Kidney tubule cell (primary cell): ENCODE data around the gene SYCP1.
A peak's percentile ranks its signal among the peaks of the same experiment; 100 is the strongest.
"Not testable (repeated sequence)": the region's sequence is repeated elsewhere in the genome, so short reads cannot be mapped to it uniquely, and the experiment has no call there.

ENCODE experiments used
- DNase-seq: peaks from one replicate; pipeline ENCODE4 v3.0.0-alpha.2; 2018; ENCODE audit warnings: low spot score

SYCP1 gene

DNA sequence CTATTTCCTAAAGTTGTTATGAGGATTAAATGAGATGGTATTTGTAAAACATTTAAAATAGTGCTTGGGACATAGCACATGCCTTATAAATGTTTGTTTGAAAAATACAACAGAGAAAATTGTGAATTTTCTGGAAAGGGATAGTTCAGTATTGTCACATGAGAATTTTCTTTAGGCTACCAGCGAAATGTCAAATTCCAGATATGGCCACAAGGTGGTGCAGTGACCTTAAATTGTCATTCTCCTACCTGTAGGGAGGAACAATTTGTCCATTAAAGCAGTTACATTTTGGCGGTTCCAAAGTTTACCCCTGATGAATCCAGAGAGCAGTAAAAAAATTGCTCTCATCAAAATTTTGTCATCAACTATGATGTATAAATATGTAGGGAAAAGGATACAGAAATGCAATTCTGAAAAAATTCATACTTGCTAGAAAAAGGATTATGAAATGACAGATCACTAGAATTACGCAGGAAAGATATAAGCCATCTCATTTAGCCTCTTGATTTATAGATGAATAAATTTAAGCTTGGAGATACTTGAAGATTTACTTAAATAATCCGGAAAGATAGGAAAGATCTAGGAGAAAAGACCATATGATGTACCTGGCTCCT lies 124.7 kb downstream of the SYCP1 start:
- peak; percentile 67 for DNase-seq

DNA sequence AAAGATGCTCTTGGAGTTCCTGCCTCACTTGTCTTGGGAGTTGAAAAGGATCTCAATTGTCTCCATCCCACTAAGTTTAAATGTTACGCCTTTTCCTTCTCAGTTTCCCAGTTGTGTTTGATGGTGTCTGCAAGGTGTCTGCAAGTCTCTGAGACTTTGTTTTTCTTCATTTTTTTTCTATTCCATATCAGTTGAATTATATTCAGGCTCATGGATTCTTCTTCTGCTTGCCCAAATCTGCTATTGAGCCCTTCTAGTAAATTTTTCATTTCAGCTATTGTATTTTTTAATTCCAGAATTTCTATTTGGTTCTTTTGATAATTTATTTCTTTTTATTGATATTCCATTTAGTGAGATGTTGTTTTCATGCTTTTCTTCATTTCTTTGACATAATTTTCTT lies 127.6 kb downstream of the SYCP1 start:
- no peak for DNase-seq

DNA sequence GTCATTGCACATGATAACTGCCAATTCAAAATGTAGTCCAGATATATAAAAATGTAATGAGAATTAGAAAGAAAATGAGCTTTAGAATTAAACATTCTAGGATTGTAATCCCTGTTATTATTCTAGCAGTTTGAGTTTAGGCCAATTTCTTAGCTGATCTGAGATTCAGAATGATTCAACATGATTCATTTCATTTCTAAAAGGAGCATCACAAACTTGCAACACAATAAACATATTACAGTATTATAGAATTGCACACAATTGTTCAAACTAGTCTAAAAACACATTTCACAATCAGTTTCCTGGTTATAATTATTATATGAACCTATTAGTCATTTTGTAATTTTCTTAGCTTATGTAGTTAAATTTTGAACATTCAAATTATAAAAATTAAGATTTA lies 131.6 kb downstream of the SYCP1 start:
- no peak for DNase-seq

DNA sequence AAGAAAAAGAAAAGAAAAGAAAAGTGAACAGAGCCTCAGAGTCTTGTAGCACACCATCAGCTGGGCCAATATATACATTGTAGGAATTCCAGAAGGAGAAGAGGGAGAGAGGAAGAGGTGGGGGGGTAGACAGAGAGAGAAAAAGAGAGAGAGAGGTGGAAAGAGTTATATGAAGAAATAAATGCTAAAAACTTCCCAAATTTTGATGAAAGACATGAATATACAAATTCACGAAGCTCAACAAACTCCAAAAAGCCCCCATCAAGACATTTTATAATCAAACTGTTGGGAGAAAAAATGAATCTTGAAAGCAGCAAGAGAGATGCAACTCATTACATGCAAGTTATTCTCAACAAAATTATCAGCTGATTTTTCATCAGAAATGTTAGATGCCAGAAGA lies 133.4 kb downstream of the SYCP1 start:
- DNase-seq = no peak

DNA sequence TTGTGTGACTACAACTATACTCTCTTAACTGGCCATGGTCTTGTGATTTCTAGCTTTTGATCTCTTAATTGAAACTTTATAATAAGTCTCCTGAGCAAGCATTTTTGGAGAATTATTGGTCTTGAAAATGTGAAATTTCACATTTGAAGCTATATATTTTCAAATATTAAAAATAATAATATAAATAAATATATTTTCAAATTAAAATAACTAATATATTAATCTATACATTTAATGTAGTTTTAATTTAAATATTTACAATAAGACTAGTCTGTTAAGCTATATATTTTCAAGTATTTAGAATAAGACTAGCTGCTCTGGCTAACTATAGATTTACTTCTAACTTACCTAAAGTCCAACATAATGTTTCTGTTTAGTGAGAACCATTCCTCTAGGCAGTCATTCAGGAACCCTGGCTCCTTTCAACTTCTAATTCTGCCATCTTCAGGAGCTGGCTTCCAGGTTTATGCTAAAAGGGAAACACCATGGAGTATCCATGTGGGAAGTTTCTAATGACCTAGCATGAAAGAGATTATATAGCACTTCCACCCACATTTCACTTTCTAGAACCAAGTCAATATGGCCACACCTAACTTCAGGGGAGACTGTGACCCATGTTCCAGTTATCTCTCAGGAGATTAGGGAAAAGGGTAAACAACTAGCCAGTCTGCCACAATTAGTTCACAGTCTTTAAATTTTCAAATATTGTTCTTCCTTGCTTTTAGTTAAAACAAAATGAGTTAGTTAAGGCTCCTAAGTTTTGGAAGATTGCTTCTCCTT lies 143.0 kb downstream of the SYCP1 start:
- no peak for DNase-seq

DNA sequence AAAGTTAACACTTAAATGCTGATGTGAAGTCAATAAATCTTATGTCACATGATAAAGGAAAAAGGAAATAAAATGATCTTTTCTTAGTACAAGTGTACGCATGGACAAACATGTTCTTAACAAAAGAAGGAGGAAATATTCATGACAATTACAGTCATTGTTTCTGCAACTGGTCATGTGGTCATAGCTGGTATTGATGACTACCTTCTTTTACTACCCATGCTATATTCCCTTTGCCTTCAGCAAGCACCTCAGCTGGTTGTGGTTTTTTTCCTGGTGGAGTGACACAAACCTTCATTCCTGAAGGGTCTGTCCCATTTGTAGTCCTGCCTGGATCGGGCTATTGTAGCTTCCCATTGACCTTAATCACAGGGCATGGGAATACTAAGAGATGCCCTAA lies 151.5 kb downstream of the SYCP1 start:
- peak; percentile 9 for DNase-seq

DNA sequence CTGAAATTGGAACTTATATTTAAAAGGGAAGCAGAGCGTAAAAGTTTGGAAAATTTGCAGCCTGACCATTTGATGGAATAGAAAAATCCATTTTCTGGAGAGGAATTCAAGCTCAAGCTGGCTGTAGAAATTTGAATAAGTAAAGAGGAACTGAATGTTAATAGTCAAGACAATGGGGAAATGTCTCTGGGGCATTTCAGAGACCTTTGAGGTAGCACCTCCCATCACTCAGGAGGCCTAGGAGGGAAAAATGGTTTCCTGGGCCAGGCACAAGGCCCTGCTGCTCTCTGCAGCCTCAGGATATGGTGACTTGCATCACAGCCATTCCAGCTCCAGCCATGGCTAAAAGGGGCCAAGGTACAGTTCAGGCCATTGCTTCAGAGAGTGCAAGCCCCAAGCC lies 157.3 kb downstream of the SYCP1 start:
- no peak for DNase-seq

DNA sequence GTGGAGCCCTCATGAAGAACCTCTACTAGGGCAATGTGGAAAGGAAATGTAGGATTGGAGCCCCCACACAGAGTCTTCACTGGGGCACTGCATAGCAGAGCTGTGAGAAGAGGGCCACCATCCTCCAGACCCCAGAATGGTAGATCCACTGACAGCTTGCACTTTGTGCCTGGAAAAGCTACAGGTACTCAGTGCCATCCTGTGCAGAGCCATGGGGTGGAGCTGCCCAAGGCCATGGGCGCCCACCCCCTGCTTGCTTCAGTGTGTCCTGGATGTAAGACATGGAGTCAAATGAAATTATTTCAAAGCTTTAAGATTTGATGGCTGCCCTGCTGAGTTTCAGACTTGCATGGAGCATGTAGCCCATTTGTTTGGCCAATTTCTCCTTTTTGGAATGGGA lies 157.8 kb downstream of the SYCP1 start:
- DNase-seq = no peak

DNA sequence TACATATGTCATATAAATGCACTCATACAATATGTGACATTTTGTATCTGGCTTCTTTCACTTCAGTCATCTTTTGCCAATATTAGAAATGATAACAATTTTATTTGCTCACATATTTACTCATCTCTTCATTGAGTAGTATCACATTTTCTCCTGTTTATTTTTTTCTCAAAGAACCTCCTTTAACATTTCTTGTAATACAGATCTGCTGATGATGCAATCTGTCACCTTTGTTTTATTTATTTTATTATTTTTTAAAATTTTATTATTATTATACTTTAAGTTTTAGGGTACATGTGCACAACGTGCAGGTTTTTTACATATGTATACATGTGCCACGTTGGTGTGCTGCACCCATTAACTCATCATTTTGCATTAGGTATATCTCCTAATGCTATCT lies 159.1 kb downstream of the SYCP1 start:
- DNase-seq = no peak

DNA sequence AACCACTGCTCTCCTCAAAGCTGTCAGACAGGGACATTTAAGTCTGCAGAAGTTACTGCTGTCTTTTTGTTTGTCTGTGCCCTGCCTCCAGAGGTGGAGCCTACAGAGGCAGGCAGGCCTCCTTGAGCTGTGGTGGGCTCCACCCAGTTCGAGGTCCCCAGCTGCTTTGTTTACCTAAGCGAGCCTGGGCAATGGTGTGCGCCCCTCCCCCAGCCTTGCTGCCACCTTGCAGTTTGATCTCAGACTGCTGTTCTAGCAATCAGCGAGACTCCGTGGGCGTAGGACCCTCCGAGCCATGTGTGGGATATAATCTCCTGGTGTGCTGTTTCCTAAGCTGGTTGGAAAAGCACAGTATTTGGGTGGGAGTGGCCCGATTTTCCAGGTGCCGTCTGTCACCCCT lies 164.9 kb downstream of the SYCP1 start:
- not testable (repeated sequence) for DNase-seq

DNA sequence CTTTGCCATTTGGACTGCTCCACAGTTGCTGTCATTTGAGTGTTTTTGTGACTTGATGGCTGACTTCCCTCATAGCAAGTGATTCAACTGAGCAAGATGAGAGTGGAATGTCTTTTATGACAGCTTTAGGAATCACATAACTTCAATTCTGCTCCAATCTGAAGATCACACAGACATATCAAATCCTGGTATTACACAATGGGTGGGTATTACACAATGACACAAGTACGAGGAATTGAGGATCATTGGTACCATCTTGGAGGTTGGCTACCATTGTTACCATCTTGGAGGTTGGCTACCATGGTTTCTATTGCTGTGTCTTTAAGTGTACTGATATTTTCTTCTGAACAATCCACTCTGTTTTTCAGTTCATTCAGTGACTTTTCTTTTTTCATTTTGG lies 166.5 kb downstream of the SYCP1 start:
- DNase-seq = no peak

DNA sequence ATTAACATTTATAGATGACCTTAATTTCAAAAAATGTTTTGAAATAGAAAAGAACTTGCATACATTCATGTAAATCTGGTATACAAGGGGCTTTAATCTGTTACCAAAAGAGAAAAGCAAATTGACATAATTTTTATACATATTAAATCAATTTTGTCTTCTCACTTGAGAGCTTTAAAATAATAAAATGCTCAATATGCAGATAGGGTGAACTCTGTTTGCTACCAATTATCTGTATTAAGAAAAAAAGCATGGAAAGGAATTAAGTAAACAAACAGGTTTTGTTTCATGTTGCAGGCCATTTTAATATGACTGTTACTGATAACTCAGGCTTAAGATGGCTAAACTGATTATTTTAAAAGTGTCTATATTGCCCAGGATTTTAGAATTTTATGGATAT lies 168.9 kb downstream of the SYCP1 start:
- no peak for DNase-seq

DNA sequence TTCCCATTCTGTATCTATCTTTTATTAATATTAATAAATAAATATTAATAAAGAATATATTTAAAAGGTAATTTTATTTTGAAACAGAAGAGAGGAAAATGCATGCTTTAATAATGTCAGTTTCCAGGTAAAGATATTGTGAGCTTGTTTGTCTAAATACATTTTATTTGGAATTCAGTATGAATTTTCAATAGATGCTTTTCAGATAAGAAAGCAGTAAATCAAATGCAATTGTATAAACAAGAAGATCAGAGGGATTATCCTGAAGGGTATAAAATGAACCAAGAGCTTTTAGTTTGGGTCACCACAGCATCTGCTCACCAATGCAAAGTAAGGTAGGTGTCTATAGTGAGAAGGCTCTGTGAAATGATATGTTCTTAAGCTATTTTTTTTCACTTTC lies 174.9 kb downstream of the SYCP1 start, which contains the start of gene TSHB:
TSHB (plus strand) TSS at position 301 of the 400 bp plus-strand sequence. CDS start 3,537 bp downstream, outside the sequence.
- DNase-seq = no peak

DNA sequence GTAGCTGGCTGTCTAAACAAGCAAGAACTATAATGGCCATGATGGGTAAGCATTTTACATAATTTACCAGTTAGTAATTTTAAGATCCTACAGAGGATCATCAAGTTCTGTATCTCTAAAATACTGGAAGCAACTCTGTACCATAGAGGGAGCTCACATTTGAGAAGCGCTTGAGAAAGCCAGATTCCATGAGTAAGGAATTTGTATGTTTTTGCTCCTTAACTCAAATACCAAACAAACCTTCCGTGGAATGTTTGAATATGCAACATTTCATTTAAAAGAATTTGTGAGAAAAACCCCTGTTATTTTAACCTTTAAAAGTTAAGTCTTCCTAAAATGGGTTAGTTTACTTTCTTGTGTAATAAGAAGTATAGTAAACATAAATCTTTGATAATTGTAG lies 176.9 kb downstream of the SYCP1 start:
- no peak for DNase-seq

DNA sequence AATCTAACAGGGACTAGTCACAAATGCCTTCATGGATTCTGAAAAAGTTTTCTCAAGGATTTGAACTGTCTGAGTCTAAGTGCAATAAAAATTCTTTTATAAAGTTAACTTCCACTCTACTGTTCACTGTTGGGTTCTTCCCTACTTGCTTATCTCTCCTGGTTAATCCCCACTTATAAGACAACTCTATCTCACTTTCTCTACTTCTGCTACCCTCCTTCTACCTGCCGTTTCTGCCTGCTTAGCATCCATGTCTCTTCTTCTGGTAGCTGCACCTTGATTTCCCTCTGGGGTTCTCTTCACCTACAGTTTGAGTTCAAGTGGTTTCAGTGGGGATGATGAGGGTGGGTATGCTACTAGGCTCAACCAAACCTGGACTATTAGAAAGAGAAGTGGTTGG lies 181.0 kb downstream of the SYCP1 start:
- no peak for DNase-seq

DNA sequence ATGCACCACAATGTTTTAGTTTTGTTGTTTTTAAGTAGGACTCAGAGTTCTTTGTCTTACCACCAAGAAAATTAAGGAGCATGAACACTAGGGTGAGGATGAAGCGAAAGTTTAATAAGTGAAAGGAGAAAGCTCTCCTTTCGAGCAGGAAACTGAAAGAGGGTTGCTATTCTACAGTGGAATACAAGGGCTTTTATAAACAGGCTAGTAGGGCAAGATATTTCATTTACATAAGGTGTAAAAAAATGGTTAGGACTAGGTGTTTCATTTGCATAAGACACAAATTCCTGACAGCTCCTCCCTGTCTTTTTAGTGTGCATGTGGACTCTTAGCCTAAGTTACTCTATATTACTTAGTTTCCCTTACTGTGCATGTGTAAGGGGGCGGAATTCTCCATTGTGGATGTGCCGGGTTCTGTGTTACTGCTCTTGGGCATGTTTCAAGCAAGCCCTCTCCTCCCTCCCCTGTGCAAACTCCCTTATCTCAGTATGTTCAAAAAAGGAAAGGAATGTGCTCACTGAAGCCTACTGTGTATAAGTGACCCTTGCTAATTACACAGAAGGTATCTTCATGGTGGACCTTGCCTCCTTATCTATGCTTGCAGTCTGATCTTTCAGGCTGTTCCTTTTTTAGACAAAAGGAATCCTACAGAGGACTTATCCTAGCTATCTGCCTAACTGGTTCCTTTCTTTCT lies 182.3 kb downstream of the SYCP1 start:
- no peak for DNase-seq

DNA sequence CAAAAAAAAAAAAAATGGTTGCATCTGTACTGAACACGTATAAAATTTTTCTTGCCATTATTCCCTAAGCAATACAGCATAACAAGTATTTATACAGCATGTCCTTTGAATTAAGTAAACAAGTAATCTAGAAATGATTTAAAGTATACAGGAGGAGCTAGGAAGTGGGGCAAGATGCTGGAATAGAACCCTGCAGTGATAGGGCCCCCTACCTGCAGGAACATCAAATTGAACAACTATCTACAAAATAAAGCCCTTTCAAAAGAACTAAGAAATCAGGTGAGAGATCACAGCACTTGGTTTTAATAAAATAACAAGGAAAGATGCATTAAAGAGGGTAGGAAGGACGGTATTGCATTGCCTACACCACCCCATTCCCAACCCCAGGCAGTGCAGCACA lies 185.8 kb downstream of the SYCP1 start:
- no peak for DNase-seq

DNA sequence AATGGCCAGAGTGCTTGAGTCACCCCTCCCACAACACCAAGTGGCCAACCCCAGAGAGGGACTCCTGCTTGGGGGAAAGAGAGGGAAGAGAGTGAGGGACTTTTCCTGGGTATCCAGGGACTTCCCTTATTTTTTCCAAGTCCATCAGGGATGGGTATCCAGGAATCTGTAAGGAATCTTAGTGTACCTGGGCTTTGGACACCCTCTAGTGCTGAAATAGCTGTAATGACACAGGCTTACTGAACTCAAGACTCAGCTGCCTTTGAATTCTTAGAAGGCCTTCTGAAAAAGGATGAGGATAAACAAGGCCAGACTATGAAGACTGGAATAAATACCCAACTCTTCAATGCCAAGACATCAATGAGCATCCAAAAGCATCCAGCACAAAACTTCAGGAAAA lies 187.0 kb downstream of the SYCP1 start:
- DNase-seq = peak; percentile 44
